ENCODE measurements around the gene NR1H2. TPM values are rescaled to one million over a fixed set of nuclear protein-coding genes. Genes with fewer than 3 reads are reported as not detected.
"Not testable (repeated sequence)": the region's sequence is repeated elsewhere in the genome, so short reads cannot be mapped to it uniquely, and the experiment has no call there.

Gene NR1H2
- polyA plus RNA-seq, 12 donors = 16.0 to 30.8 (median 17.6) TPM; not detected in 1

GRCh38 chr19:50371914-50372475, 4.3 kb upstream of the NR1H2 start:
- DNase-seq = no peak

GRCh38 chr19:50377051-50377461, 799 bp downstream of the NR1H2 start:
- no peak for DNase-seq

GRCh38 chr19:50377517-50377916, 1.3 kb downstream of the NR1H2 start:
- no peak for DNase-seq

GRCh38 chr19:50378169-50378862, 2.1 kb downstream of the NR1H2 start:
- no peak for DNase-seq

GRCh38 chr19:50378863-50379236, 2.6 kb downstream of the NR1H2 start:
- DNase-seq = no peak

GRCh38 chr19:50379602-50380001, 3.3 kb downstream of the NR1H2 start:
- no peak for DNase-seq

- no peak for DNase-seq
These were observed 3.9 kb downstream of the NR1H2 start for GRCh38 chr19:50380137-50380536.

- no peak for DNase-seq
These were observed 4.5 kb downstream of the NR1H2 start for GRCh38 chr19:50380751-50381151.

- DNase-seq = no peak
These were observed 5.8 kb downstream of the NR1H2 start for GRCh38 chr19:50381881-50382729.

- DNase-seq = no peak
These were observed 7.0 kb downstream of the NR1H2 start for GRCh38 chr19:50383001-50383851.

- peak; percentile 93 for DNase-seq
These were observed 7.8 kb downstream of the NR1H2 start, which contains the start of gene POLD1 for GRCh38 chr19:50383852-50384684. POLD1 (plus strand) TSS chr19:50384347; CDS start chr19:50398852, 14,505 bp downstream.

- no peak for DNase-seq
These were observed 8.7 kb downstream of the NR1H2 start for GRCh38 chr19:50384685-50385535.

- DNase-seq = no peak
These were observed 11.1 kb downstream of the NR1H2 start for GRCh38 chr19:50387176-50387867.

GRCh38 chr19:50387868-50388245, 11.6 kb downstream of the NR1H2 start:
- DNase-seq = no peak

- DNase-seq = not testable (repeated sequence)
These were observed 14.0 kb downstream of the NR1H2 start for GRCh38 chr19:50390295-50390694.

GRCh38 chr19:50390952-50391351, 14.7 kb downstream of the NR1H2 start:
- DNase-seq = not testable (repeated sequence)

GRCh38 chr19:50392759-50393158, 16.5 kb downstream of the NR1H2 start:
- no peak for DNase-seq

GRCh38 chr19:50393589-50393988, 17.3 kb downstream of the NR1H2 start:
- DNase-seq = no peak

GRCh38 chr19:50394017-50394416, 17.8 kb downstream of the NR1H2 start:
- DNase-seq = no peak

All from muscle of arm (tissue), 12 donors.